Gastroesophageal sphincter (tissue), 4 donors: ENCODE measurements around the gene IGFBP2. TPM values are rescaled to one million over a fixed set of nuclear protein-coding genes. Genes with fewer than 3 reads are reported as not detected.
A peak's percentile ranks its signal among the peaks of the same experiment; 100 is the strongest.

Experiments used
- ATAC-seq: fragments of 150-250 bp; one replicate; pipeline ENCODE4 v1.9.1; 2016; ENCODE audit warnings: mild to moderate bottlenecking, moderate library complexity
- H3K27ac ChIP-seq, 4 donors: fragments of 200-600 bp; sonication (generic) in 3 of 4; 1 replicate in 3 of 4; 2 replicates in 1 of 4; pipeline ENCODE4 v1.5.1; 2016 to 2019
- H3K27me3 ChIP-seq: fragments of 200-600 bp; sonication (generic); one replicate; pipeline ENCODE4 v1.5.1; 2019
- H3K36me3 ChIP-seq, 2 donors: fragments of 200-600 bp; sonication (generic); one replicate each; pipeline ENCODE4 v1.5.1; 2019; ENCODE audit warnings: control low read depth in 1 of 2
- H3K4me1 ChIP-seq, 3 donors: fragments of 200-600 bp; sonication (generic); 1 replicate in 2 of 3; 2 replicates in 1 of 3; pipeline ENCODE4 v1.5.1; 2016 to 2019; ENCODE audit warnings: control low read depth in 2 of 3
- H3K4me3 ChIP-seq, 2 donors: fragments of 200-600 bp; sonication (generic); one replicate each; pipeline ENCODE4 v1.5.1; 2019; ENCODE audit warnings: mild to moderate bottlenecking in 1 of 2, moderate library complexity in 1 of 2
- H3K9me3 ChIP-seq, 3 donors: fragments of 200-600 bp; sonication (generic); one replicate each; pipeline ENCODE4 v1.5.1; 2017 to 2019; ENCODE audit warnings: control low read depth in 2 of 3
- CTCF ChIP-seq, 4 experiments: fragments of 200-600 bp in 2 of 4; fragments of 450-650 bp in 2 of 4; sonication (generic) in 1 of 4; IDR thresholded peaks; one replicate each; pipeline ENCODE4 v1.5.1; 2017 to 2019; ENCODE audit warnings: antibody characterized with exemption in 4 of 4, mild to moderate bottlenecking in 2 of 4, moderate library complexity in 2 of 4
- EP300 ChIP-seq: sonication (generic); formaldehyde crosslinking; IDR thresholded peaks from one replicate; pipeline ENCODE4 v1.6.1; 2017; ENCODE audit warnings: antibody characterized with exemption, mild to moderate bottlenecking
- POLR2A ChIP-seq, 2 donors: fragments of 450-650 bp; IDR thresholded peaks; one replicate each; pipeline ENCODE4 v1.6.1; 2017; ENCODE audit warnings: antibody characterized with exemption in 2 of 2, mild to moderate bottlenecking in 2 of 2, moderate library complexity in 1 of 2
- POLR2AphosphoS5 ChIP-seq: sonication (generic); formaldehyde crosslinking; IDR thresholded peaks from one replicate; pipeline ENCODE4 v1.6.1; 2017; ENCODE audit warnings: antibody characterized with exemption
- WGBS, 2 donors: methylation state at CpG; one replicate each; pipeline ENCODE4 v1.1.5; 2018; ENCODE audit warnings: low coverage in 1 of 2; 5-methylcytosine and 5-hydroxymethylcytosine counted together
- total RNA-seq, 4 donors: library from RNA; depleted of rRNA; stranded (reverse); fragments of >200 nt; gene quantifications; one replicate each; pipeline ENCODE4 v1.1.0, GENCODE V29; 2016

The IGFBP2 gene
- total RNA-seq, 4 donors from 2014 or later: 137 to 449 (median 301) TPM

GRCh38 chr2:216696321-216696720, 63.1 kb downstream of the IGFBP2 start:
- no peak for ATAC-seq
- H3K4me3 ChIP-seq: no peak overlapping the region
- peaks cover 11% of the 10 kb centered on the region for H3K27me3 ChIP-seq
- no peaks in the 10 kb centered on the region for H3K36me3 ChIP-seq
- H3K4me1 ChIP-seq: peaks cover 5 to 83% (median 9%) of the 10 kb centered on the region in 3 donors
- H3K27ac ChIP-seq: peak overlapping the region; percentile 30 to 93 (median 92)
- WGBS, 2 donors: 20 to 56% methylated on average over 1 of the region's 1 CpG
- no peaks in the 10 kb centered on the region for H3K9me3 ChIP-seq
- no peak for TF ChIP-seq EP300
- no peak for TF ChIP-seq POLR2A (IDR thresholded peaks at IDR 0.05)
- TF ChIP-seq POLR2AphosphoS5: no peak
- no peak for TF ChIP-seq CTCF (IDR thresholded peaks at IDR 0.05)

- Histone ChIP-seq H3K27me3 (peaks cover 11% of the 10 kb centered on the region), H3K4me3 (no peak overlapping the region), H3K36me3 (no peaks in the 10 kb centered on the region), H3K27ac (peak overlapping the region; percentile 30 to 93 (median 92)), H3K4me1 (peaks cover 5 to 85% (median 9%) of the 10 kb centered on the region in 3 donors), H3K9me3 (no peaks in the 10 kb centered on the region)
- 21 to 43% methylated on average over 3 to 7 of the region's 7 CpGs for WGBS, 2 donors
- no peak for TF ChIP-seq POLR2A (IDR thresholded peaks at IDR 0.05)
- peak; percentile 14 for TF ChIP-seq POLR2AphosphoS5
- TF ChIP-seq CTCF (IDR thresholded peaks at IDR 0.05): peak; percentile 41 to 85 (median 74)
- TF ChIP-seq EP300: no peak
- ATAC-seq: no peak
Measured at GRCh38 chr2:216696751-216697560, 63.7 kb downstream of the IGFBP2 start.

GRCh38 chr2:216698293-216698692, 65.1 kb downstream of the IGFBP2 start:
- no peak for TF ChIP-seq CTCF (IDR thresholded peaks at IDR 0.05)
- no peak for TF ChIP-seq POLR2AphosphoS5
- no peak for TF ChIP-seq POLR2A (IDR thresholded peaks at IDR 0.05)
- TF ChIP-seq EP300: no peak
- Histone ChIP-seq H3K4me1 (peaks cover 5 to 84% (median 5%) of the 10 kb centered on the region in 3 donors), H3K4me3 (no peak overlapping the region), H3K27me3 (peaks cover 11% of the 10 kb centered on the region), H3K27ac (peak overlapping the region; percentile 18 to 93 (median 73)), H3K36me3 (no peaks in the 10 kb centered on the region), H3K9me3 (no peaks in the 10 kb centered on the region)
- no peak for ATAC-seq
- WGBS, 2 donors: 39 to 62% methylated on average over 6 of the region's 6 CpGs

GRCh38 chr2:216698895-216699294, 65.7 kb downstream of the IGFBP2 start:
- Histone ChIP-seq H3K36me3 (no peaks in the 10 kb centered on the region), H3K4me3 (no peak overlapping the region), H3K27ac (peak overlapping the region in 3 of 4 donors; percentile 54 to 93 (median 92)), H3K9me3 (no peaks in the 10 kb centered on the region), H3K27me3 (peaks cover 7% of the 10 kb centered on the region), H3K4me1 (peaks cover 5 to 78% (median 5%) of the 10 kb centered on the region in 3 donors)
- TF ChIP-seq CTCF (IDR thresholded peaks at IDR 0.05) (peak; percentile 37 to 85 (median 76)), POLR2AphosphoS5 (no peak)
- 13 to 18% methylated on average over 5 of the region's 5 CpGs for WGBS, 2 donors
- peak; percentile 26 for ATAC-seq

GRCh38 chr2:216700088-216700567, 66.9 kb downstream of the IGFBP2 start:
- WGBS, 2 donors: 25 to 35% methylated on average over 7 of the region's 7 CpGs
- no peaks in the 10 kb centered on the region for H3K36me3 ChIP-seq
- peaks cover 2 to 66% (median 5%) of the 10 kb centered on the region in 3 donors for H3K4me1 ChIP-seq

More at GRCh38 chr2:216700088-216700567, 66.9 kb downstream of the IGFBP2 start:
- no peak overlapping the region for H3K4me3 ChIP-seq
- no peak for TF ChIP-seq EP300
- no peak for TF ChIP-seq CTCF (IDR thresholded peaks at IDR 0.05)
- TF ChIP-seq POLR2A (IDR thresholded peaks at IDR 0.05): no peak
- TF ChIP-seq POLR2AphosphoS5: no peak
- H3K9me3 ChIP-seq: no peaks in the 10 kb centered on the region
- ATAC-seq: no peak
- H3K27ac ChIP-seq: peak overlapping the region; percentile 62 to 93 (median 72)
- no peaks in the 10 kb centered on the region for H3K27me3 ChIP-seq
